Glomerular visceral epithelial cell (primary cell): ENCODE measurements around the gene RORB.

Source experiments
- DNase-seq: peaks from one replicate; pipeline ENCODE4 v3.0.0-alpha.2; 2016; ENCODE audit errors: extremely low spot score

RORB gene

GRCh38 chr9:74496819-74497747 lies at the start of gene RORB:
Gene RORB, plus strand, starts transcription at chr9:74497335. Its CDS starts 642 bp downstream, at chr9:74497977.
- DNase-seq = peak; percentile 13

DNA sequence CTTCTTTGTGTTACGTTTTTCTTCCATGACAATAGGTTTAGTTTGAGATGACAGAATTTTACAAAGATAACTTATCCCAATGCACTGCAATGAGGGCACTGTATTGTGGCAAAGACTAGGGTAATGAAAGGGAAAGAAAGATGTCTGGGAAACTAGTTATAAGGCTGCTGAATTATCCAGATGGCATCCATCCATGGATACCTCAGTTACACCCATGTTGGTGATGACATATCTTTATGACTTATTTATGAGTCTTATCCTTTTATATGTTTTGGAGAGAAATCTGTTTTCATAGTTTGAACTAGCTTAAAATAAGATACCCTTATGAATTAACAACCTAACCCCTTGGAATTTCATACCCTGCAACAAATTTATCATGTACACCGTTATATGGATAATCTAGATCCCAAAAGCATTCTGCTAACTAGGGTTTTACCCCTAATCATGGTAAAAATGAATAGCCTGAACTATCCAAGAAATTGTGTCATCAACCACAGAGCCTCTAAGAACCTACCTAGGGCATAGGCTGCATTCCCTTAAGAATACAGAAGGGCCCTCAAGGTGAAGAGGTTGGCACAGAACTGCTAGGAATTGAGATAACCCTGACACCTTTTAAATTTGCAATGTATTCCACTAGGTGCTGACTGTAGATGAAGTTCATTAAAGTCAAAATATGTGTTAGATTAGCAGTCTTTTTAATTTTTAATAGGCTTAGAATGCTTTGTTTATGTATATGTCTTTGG lies 49.5 kb upstream of the RORB start:
- DNase-seq = no peak

DNA sequence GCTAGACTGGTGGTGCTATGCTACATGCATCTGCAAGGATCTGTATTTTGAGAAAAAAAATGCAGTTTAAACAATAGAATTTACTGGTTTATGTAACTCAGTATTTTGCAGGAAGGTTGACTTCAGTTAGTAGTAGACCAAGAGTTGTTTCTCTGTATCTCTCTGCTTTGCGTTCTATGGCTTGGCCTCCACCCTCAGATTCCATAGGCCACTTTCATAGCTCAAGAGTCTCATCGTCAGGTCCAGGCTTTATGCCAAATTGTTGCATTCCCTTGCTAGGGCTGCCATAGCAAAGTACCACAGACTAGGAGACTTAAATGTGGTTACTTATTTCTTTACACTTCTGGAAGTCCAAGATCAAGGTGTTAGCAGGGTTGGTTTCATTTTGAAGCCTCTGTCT lies 48.1 kb upstream of the RORB start:
- no peak for DNase-seq

DNA sequence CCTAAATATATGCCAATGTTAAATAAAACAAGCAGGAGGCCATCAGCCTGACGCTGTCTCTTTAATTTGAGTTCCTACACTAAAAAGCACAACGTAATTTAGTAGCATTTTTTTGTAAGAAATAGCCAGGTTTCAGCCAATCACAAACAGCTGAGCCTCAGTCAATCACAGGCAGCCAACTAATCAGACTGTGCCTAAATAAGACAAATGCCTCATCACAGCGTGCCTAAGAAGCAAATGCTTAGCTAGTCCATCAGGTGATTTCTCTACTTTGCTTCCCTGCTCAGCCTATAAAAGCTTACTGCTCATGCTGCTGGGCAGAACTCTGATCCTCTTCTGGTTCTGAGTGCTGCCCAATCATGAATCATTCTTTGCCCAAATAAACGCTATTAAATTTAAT lies 38.3 kb upstream of the RORB start:
- no peak for DNase-seq

GRCh38 chr9:74463825-74464224 lies 33.3 kb upstream of the RORB start:
- no peak for DNase-seq

DNA sequence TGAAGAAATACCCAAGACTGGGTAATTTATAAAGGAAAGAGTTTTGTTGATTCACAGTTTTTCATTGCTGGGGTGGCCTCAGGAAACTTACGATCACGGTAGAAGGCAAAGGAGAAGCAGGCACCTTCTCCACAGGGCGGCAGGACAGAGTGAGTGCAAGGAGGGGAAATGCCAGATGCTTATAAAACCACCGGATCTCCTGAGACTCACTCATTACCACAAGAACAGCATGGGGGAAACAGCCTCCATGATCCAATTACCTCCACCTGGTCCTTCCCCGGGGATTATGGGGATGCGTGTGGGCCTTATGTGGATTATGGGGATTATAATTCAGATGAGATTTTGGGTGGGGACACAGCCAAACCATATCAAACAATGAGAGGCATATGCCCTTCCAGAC lies 18.5 kb upstream of the RORB start:
- DNase-seq = no peak

DNA sequence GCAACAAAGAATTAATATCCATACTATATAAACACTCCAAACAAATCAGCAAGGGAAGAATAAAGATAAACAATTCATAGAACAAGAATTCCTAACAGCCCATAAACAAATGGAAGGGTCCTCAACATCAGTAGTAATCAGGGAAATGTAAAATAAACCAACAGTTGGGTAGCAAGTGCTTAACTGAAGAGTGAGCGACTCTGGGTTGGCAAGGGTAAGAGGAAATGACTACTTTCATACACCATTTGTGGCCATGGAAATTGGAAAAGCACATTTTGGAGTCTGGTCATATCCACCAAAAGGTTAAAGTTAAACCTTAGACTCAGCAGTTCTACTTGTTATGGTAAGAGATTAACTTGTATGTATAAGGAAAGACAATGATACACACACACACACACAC lies 17.4 kb upstream of the RORB start:
- no peak for DNase-seq

DNA sequence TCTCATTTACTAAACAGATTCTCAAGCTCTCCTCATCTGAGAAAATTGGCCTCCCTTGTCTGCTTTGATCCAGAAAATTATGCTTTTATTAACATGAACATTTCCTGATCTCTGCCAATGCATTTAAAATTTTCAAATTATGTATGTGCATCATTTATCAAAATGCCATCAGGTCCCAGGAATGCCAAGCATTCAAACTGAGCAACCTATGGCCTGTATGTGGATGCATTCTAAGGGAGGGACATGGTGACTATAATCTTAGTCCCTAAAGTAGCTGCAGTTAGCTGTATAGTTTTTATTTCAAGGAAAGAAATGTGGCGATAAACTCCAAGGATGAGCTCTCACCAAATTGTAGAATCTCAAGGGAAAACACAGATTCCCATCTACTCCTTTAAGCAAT lies 9.7 kb upstream of the RORB start:
- no peak for DNase-seq

DNA sequence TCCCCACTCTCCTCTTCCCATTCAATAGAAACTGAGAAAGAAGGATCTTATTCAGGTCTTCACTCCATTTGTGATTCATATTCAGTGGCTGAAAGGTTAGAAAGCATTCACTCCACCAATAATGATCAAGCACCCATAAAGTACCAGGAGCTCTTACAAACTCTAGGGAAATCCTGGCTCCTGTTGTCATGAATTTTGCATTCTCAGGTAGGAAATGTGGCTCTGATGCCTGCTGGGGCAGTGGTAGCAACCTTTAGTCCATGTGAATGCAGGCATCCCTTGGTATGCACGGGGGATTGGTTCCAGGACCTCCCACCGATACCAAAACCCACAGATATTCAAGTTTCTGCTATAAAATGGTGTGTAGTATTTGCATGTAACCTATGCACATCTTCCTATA lies 3.6 kb upstream of the RORB start:
- no peak for DNase-seq

GRCh38 chr9:74494490-74494889 lies 2.6 kb upstream of the RORB start:
- no peak for DNase-seq

- DNase-seq = no peak
Measured at GRCh38 chr9:74496406-74496805, 729 bp upstream of the RORB start.

DNA sequence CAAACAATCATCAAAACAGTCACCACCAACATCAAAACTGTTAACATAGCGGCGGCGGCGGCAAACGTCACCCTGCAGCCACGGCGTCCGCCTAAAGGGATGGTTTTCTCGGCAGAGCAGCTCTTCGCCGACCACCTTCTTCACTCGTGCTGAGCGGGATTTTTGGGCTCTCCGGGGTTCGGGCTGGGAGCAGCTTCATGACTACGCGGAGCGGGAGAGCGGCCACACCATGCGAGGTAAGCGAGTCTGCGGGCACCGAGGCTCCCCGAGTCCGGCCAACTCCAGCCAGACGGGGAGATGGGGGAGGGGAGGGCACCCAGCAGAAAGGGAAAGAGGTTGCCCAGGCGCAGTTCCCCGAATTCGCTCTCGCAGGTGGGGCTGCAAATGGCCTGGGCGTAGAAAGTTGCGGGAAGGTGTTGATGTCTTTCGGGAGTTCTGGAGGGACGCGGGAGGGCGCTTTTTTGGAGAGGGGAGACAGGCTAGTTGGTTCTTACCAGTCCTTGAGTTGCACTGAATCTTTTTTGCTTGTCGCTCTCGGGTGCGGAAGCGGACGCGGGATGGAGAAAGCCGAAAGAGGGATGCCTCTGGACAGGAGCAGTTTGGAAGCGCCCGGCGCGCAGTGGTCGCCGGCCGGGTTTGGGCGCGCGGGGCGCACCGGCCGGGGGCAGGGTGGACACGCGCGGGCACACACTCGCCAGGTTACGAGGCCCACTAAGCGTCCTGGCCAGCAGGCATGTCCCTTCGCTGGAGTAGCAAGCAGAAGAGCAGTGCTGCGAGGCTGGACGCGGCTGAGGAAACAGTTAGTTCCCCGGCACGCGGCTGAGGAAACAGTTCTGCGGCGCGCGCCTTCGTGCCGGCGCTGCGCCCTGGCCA lies 849 bp downstream of the RORB start:
- DNase-seq = peak; percentile 7

- DNase-seq = no peak
Measured at GRCh38 chr9:74498621-74499095, 1.5 kb downstream of the RORB start.

DNA sequence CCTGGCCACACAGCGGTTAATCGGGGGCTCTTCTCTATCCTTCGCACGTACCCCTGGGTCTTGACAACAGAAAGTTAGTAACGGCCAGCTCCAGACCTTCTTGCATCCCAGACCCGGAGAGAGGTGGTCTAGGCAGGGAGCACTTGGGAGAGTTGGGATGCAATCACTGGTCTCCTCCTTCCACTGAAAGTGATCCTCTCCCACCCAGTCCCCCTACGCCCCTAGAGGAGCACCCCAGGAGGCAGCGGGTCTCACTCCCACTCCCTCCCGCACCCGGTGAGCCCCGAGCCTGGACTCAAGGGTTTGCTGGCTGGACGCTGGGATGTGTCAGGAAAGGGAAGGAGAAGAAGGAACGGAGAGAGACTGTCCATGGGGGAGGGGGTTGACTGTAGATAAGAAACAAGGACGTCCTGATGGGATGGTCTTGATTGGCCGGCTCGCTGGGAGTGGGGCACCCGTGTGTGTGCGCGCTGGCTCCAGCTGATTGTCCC lies 2.0 kb downstream of the RORB start:
- DNase-seq = no peak

DNA sequence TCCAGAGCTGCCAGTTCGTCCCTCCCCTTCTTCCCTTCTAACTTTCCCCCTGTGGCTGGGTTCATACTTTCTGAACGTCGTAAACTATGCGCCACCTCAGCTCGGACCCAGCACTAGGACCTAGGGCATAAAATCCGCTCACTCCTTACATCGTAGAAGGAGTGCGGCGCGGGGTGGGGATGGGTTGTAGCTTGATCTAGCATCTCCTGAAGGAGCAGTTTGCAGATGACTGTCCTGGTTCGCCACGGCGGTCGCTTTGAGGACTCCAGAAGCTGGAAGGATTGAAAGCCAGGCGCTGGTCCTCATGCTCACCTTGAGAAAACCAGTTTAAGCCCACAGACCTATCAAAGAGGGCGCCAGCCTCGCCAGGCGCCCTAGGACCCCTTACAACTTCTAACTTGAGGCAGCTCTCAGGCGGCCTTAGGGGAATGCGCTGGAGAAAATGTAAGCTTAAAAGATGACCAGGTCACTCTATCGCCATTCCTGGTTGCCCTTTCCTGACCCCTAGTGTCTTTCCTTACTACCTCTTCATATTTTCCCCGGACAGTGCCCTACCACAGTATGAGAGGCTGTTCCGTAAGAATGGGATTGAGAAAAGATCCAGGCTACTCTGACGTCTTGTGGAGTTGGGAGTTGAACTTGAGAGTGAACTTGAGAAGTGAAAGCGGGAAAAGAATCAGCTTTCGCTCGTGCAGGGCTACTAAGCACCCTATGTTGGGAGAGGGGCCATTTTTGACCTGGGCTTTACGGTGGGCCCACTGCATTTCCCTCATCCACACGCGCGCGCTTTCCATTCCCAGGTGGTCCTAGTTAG lies 2.8 kb downstream of the RORB start:
- DNase-seq = no peak

DNA sequence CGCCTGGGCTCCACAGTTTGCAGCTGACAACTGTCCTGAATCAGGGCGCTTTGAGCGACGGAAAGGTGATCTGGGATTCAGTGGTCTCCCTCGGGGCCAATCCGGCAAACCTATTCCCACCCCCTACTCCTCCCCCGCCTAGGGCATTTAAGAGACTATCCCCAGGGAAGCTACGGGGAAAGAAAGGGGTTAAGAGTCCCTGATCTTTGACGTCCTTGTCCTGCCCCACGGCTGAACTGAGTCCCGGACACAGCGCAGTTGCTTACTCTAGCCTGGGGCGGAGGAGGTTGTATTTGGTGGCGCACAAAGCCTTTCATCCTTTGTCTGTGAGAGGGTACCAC lies 3.4 kb downstream of the RORB start:
- DNase-seq = no peak

GRCh38 chr9:74501570-74501969 lies 4.4 kb downstream of the RORB start:
- no peak for DNase-seq

- DNase-seq = no peak
Measured at GRCh38 chr9:74503219-74503618, 6.1 kb downstream of the RORB start.

GRCh38 chr9:74503666-74504065 lies 6.5 kb downstream of the RORB start:
- DNase-seq = no peak

GRCh38 chr9:74511333-74511732 lies 14.2 kb downstream of the RORB start:
- DNase-seq = no peak

DNA sequence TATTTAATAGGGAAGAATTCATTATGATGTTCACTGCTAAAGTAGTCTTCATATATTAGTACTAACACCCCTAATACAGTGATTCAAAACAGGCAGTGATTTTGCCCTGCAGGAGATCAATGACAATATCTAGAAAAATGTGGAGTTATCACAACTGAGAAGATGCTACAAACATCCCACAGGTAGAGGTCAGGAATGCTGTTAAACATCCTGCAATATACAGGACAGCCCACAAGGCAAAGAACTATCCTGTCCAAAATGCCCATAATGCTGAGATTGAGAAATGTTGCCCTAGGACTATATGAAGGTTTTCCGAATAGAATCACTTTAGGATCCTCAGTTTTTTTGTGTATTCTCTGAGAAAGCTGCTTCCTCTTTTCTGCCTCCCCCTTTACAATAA lies 15.3 kb downstream of the RORB start:
- no peak for DNase-seq
